ACC112 (cell line): Measurements from ENCODE around the gene SHANK2.
"Not testable (repeated sequence)": the region's sequence is repeated elsewhere in the genome, so short reads cannot be mapped to it uniquely, and the experiment has no call there.

Source experiments
- H2AFZ ChIP-seq: fragments of 200-600 bp; sonication (generic); one replicate; pipeline ENCODE4 v1.6.0; 2017; ENCODE audit warnings: antibody characterized with exemption, low read length; ENCODE audit not compliant: unreplicated experiment
- H3K27ac ChIP-seq: fragments of 200-600 bp; sonication (generic); 2 replicates; pipeline ENCODE4 v1.5.1; 2014; ENCODE audit warnings: low read depth, mild to moderate bottlenecking, antibody characterized with exemption, low read length, moderate library complexity
- H3K27me3 ChIP-seq: fragments of 200-600 bp; sonication (generic); 2 replicates; pipeline ENCODE4 v1.6.1; 2014; ENCODE audit warnings: mild to moderate bottlenecking, antibody characterized with exemption, low read length, moderate library complexity, mixed read lengths; ENCODE audit not compliant: insufficient read depth
- H3K36me3 ChIP-seq: fragments of 200-600 bp; sonication (generic); 2 replicates; pipeline ENCODE4 v1.6.1; 2016; ENCODE audit warnings: mild to moderate bottlenecking, antibody characterized with exemption, low read length, moderate library complexity, mixed read lengths; ENCODE audit not compliant: insufficient read depth
- H3K4me1 ChIP-seq: fragments of 200-600 bp; sonication (generic); one replicate; pipeline ENCODE4 v1.6.1; 2016; ENCODE audit warnings: low read length, mixed read lengths; ENCODE audit not compliant: insufficient read depth, unreplicated experiment, control insufficient read depth
- H3K4me3 ChIP-seq: fragments of 200-600 bp; sonication (generic); 2 replicates; pipeline ENCODE4 v1.5.1; 2014; ENCODE audit warnings: mild to moderate bottlenecking, low read depth, low read length
- H3K79me2 ChIP-seq: fragments of 200-600 bp; sonication (generic); one replicate; pipeline ENCODE4 v1.6.0; 2016; ENCODE audit warnings: low read length; ENCODE audit not compliant: control insufficient read depth, unreplicated experiment, insufficient read depth

The SHANK2 gene

GRCh38 chr11:71233896-71234852 is 18.2 kb downstream of the SHANK2 start:
- not testable (repeated sequence) for H3K36me3 ChIP-seq, H3K79me2 ChIP-seq, H3K4me1 ChIP-seq, H3K27ac ChIP-seq, H2AFZ ChIP-seq, H3K4me3 ChIP-seq, H3K27me3 ChIP-seq

- Histone ChIP-seq H3K27me3 (no peaks in the 10 kb centered on the region), H3K36me3 (no peaks in the 10 kb centered on the region; the same call in 1 of the 2 replicates), H3K27ac (no peak overlapping the region), H2AFZ (no peak overlapping the region), H3K79me2 (no peaks in the 10 kb centered on the region), H3K4me3 (no peak overlapping the region), H3K4me1 (no peaks in the 10 kb centered on the region)
These were observed 20.0 kb downstream of the SHANK2 start for GRCh38 chr11:71232364-71232763.

GRCh38 chr11:71228961-71229360 is 23.4 kb downstream of the SHANK2 start:
- no peak overlapping the region for H3K4me3 ChIP-seq
- no peak overlapping the region for H3K27ac ChIP-seq
- no peaks in the 10 kb centered on the region; the same call in 1 of the 2 replicates for H3K36me3 ChIP-seq
- no peaks in the 10 kb centered on the region for H3K79me2 ChIP-seq
- no peaks in the 10 kb centered on the region for H3K27me3 ChIP-seq
- H3K4me1 ChIP-seq = no peaks in the 10 kb centered on the region
- no peak overlapping the region for H2AFZ ChIP-seq

- no peak overlapping the region for H3K27ac ChIP-seq
- H3K79me2 ChIP-seq = no peaks in the 10 kb centered on the region
These were observed 25.2 kb downstream of the SHANK2 start for GRCh38 chr11:71227058-71227659.

GRCh38 chr11:71223671-71224660 is 28.4 kb downstream of the SHANK2 start:
- Histone ChIP-seq H3K79me2 (no peaks in the 10 kb centered on the region), H2AFZ (no peak overlapping the region), H3K36me3 (no peaks in the 10 kb centered on the region; the same call in 1 of the 2 replicates)

More at GRCh38 chr11:71227058-71227659, 25.2 kb downstream of the SHANK2 start:
- H3K4me3 ChIP-seq = no peak overlapping the region
- no peaks in the 10 kb centered on the region for H3K27me3 ChIP-seq
- no peaks in the 10 kb centered on the region; the same call in 1 of the 2 replicates for H3K36me3 ChIP-seq
- H2AFZ ChIP-seq = no peak overlapping the region
- no peaks in the 10 kb centered on the region for H3K4me1 ChIP-seq

GRCh38 chr11:71223081-71223405 is 29.3 kb downstream of the SHANK2 start:
- Histone ChIP-seq H3K79me2 (no peaks in the 10 kb centered on the region), H3K36me3 (no peaks in the 10 kb centered on the region), H3K27me3 (no peaks in the 10 kb centered on the region), H3K4me3 (no peak overlapping the region), H2AFZ (no peak overlapping the region), H3K4me1 (no peaks in the 10 kb centered on the region), H3K27ac (no peak overlapping the region)

More at GRCh38 chr11:71223671-71224660, 28.4 kb downstream of the SHANK2 start:
- H3K4me1 ChIP-seq = no peaks in the 10 kb centered on the region
- H3K27ac ChIP-seq = no peak overlapping the region
- H3K4me3 ChIP-seq = no peak overlapping the region
- H3K27me3 ChIP-seq = no peaks in the 10 kb centered on the region

- H3K4me1 ChIP-seq = no peaks in the 10 kb centered on the region
- no peaks in the 10 kb centered on the region for H3K36me3 ChIP-seq
- no peaks in the 10 kb centered on the region for H3K79me2 ChIP-seq
- no peaks in the 10 kb centered on the region for H3K27me3 ChIP-seq
- no peak overlapping the region for H3K27ac ChIP-seq
- H2AFZ ChIP-seq = no peak overlapping the region
- H3K4me3 ChIP-seq = no peak overlapping the region
These were observed 29.9 kb downstream of the SHANK2 start for GRCh38 chr11:71222318-71223080.

- Histone ChIP-seq H3K36me3 (no peaks in the 10 kb centered on the region), H3K4me3 (no peak overlapping the region), H2AFZ (no peak overlapping the region), H3K27me3 (no peaks in the 10 kb centered on the region), H3K4me1 (no peaks in the 10 kb centered on the region), H3K27ac (no peak overlapping the region), H3K79me2 (no peaks in the 10 kb centered on the region)
These were observed 30.6 kb downstream of the SHANK2 start for GRCh38 chr11:71221821-71222220.

GRCh38 chr11:71221201-71221600 is 31.2 kb downstream of the SHANK2 start:
- Histone ChIP-seq H3K79me2 (no peaks in the 10 kb centered on the region), H3K36me3 (no peaks in the 10 kb centered on the region), H3K4me1 (no peaks in the 10 kb centered on the region), H2AFZ (no peak overlapping the region), H3K27me3 (no peaks in the 10 kb centered on the region), H3K27ac (no peak overlapping the region), H3K4me3 (no peak overlapping the region)
